Dendritic cell treated with granulocyte-macrophage colony-stimulating factor and Interleukin-4, amounts not matched to agents 40 ng/mL and 50 ng/mL, for 4 days (primary cell): Measurements from ENCODE around the gene ZNF3.

Experiments used
- H3K27ac Mint-ChIP-seq: one replicate; pipeline ENCODE4 v1.8.0; 2022; ENCODE audit warnings: mild to moderate bottlenecking, mixed read lengths
- H3K27me3 Mint-ChIP-seq: one replicate; pipeline ENCODE4 v1.8.0; 2022; ENCODE audit warnings: mild to moderate bottlenecking, mixed read lengths
- H3K36me3 Mint-ChIP-seq: one replicate; pipeline ENCODE4 v1.8.0; 2022; ENCODE audit warnings: low read depth, mixed read lengths
- H3K4me1 Mint-ChIP-seq: one replicate; pipeline ENCODE4 v1.8.0; 2022; ENCODE audit warnings: low read depth, mixed read lengths
- H3K4me3 Mint-ChIP-seq: one replicate; pipeline ENCODE4 v1.8.0; 2022; ENCODE audit warnings: mild to moderate bottlenecking, moderate library complexity, mixed read lengths
- H3K9me3 Mint-ChIP-seq: one replicate; pipeline ENCODE4 v1.8.0; 2022; ENCODE audit warnings: mixed read lengths
- intact Hi-C: fragments of 100-400 bp; cut with micrococcal nuclease; formaldehyde crosslinking; loops from one replicate; pipeline ENCODE4 v1.15.0; 2022

Gene ZNF3

GRCh38 chr7:100101016-100101862, 19.7 kb upstream of the ZNF3 start, which contains the start of the genes AP4M1 and MCM7:
Gene AP4M1, plus strand, starts transcription at chr7:100101643. Its CDS starts 72 bp downstream, at chr7:100101715.
Gene MCM7, minus strand, starts transcription at chr7:100101397. Its CDS starts 103 bp downstream, at chr7:100101294.
- Mint-ChIP-seq H3K4me3 (peak within 1 kb of the TSS; percentile 93), H3K36me3 (peaks cover 83% of the 10 kb centered on the region), H3K27me3 (no peaks in the 10 kb centered on the region), H3K27ac (peak within 1 kb of the TSS; percentile 98), H3K4me1 (peaks cover 30% of the 10 kb centered on the region), H3K9me3 (no peaks in the 10 kb centered on the region)
- intact Hi-C loops, result loop anchor here (2.0 kb wide), 3 partner anchors 18 to 26 kb away; partner anchors contain the start of genes CNPY4, MBLAC1, TAF6 and ZNF3

GRCh38 chr7:100100420-100101015, 19.0 kb upstream of the ZNF3 start:
- Mint-ChIP-seq H3K4me1 (peaks cover 37% of the 10 kb centered on the region), H3K27ac (peak overlapping the region; percentile 98), H3K4me3 (peak overlapping the region; percentile 93), H3K36me3 (peaks cover 83% of the 10 kb centered on the region), H3K9me3 (no peaks in the 10 kb centered on the region), H3K27me3 (no peaks in the 10 kb centered on the region)
- intact Hi-C loops, result loop anchor here (2.0 kb wide), 3 partner anchors 18 to 26 kb away; partner anchors contain the start of genes CNPY4, MBLAC1, TAF6 and ZNF3

- H3K4me1 Mint-ChIP-seq, result peaks cover 41% of the 10 kb centered on the region
- H3K9me3 Mint-ChIP-seq, result no peaks in the 10 kb centered on the region
- H3K27ac Mint-ChIP-seq, result peak overlapping the region; percentile 98
- H3K36me3 Mint-ChIP-seq, result peaks cover 83% of the 10 kb centered on the region
- H3K27me3 Mint-ChIP-seq, result no peaks in the 10 kb centered on the region
- intact Hi-C loops, result no loop called here
- H3K4me3 Mint-ChIP-seq, result peak overlapping the region; percentile 93
Measured at GRCh38 chr7:100099452-100099851, 17.9 kb upstream of the ZNF3 start.

GRCh38 chr7:100098913-100099312, 17.4 kb upstream of the ZNF3 start:
- peaks cover 41% of the 10 kb centered on the region for H3K4me1 Mint-ChIP-seq
- H3K27me3 Mint-ChIP-seq, result no peaks in the 10 kb centered on the region
- intact Hi-C loops, result no loop called here
- no peak overlapping the region for H3K4me3 Mint-ChIP-seq
- H3K27ac Mint-ChIP-seq, result peak overlapping the region; percentile 98
- peaks cover 83% of the 10 kb centered on the region for H3K36me3 Mint-ChIP-seq
- H3K9me3 Mint-ChIP-seq, result no peaks in the 10 kb centered on the region

GRCh38 chr7:100095704-100096103, 14.2 kb upstream of the ZNF3 start:
- H3K36me3 Mint-ChIP-seq, result peaks cover 94% of the 10 kb centered on the region
- intact Hi-C loops, result no loop called here
- no peaks in the 10 kb centered on the region for H3K27me3 Mint-ChIP-seq
- no peaks in the 10 kb centered on the region for H3K9me3 Mint-ChIP-seq
- H3K4me1 Mint-ChIP-seq, result peaks cover 41% of the 10 kb centered on the region
- no peak overlapping the region for H3K4me3 Mint-ChIP-seq
- peak overlapping the region; percentile 10 for H3K27ac Mint-ChIP-seq

- intact Hi-C loops, result no loop called here
- no peak overlapping the region for H3K4me3 Mint-ChIP-seq
- H3K27ac Mint-ChIP-seq, result peak overlapping the region; percentile 10
- H3K9me3 Mint-ChIP-seq, result no peaks in the 10 kb centered on the region
- H3K4me1 Mint-ChIP-seq, result peaks cover 45% of the 10 kb centered on the region
- H3K36me3 Mint-ChIP-seq, result peaks cover 98% of the 10 kb centered on the region
- H3K27me3 Mint-ChIP-seq, result no peaks in the 10 kb centered on the region
Measured at GRCh38 chr7:100095289-100095688, 13.8 kb upstream of the ZNF3 start.

- H3K4me3 Mint-ChIP-seq, result no peak overlapping the region
- no peaks in the 10 kb centered on the region for H3K9me3 Mint-ChIP-seq
- peaks cover 47% of the 10 kb centered on the region for H3K4me1 Mint-ChIP-seq
- H3K36me3 Mint-ChIP-seq, result peaks cover 100% of the 10 kb centered on the region
- no peaks in the 10 kb centered on the region for H3K27me3 Mint-ChIP-seq
- no peak overlapping the region for H3K27ac Mint-ChIP-seq
- intact Hi-C loops, result no loop called here
Measured at GRCh38 chr7:100093925-100094486, 12.5 kb upstream of the ZNF3 start.

GRCh38 chr7:100093498-100093897, 12.0 kb upstream of the ZNF3 start:
- H3K36me3 Mint-ChIP-seq, result peaks cover 99% of the 10 kb centered on the region
- H3K4me3 Mint-ChIP-seq, result no peak overlapping the region

GRCh38 chr7:100093054-100093453, 11.5 kb upstream of the ZNF3 start:
- no peaks in the 10 kb centered on the region for H3K9me3 Mint-ChIP-seq
- H3K4me1 Mint-ChIP-seq, result peaks cover 38% of the 10 kb centered on the region
- no peaks in the 10 kb centered on the region for H3K27me3 Mint-ChIP-seq
- peaks cover 95% of the 10 kb centered on the region for H3K36me3 Mint-ChIP-seq
- intact Hi-C loops, result no loop called here
- H3K4me3 Mint-ChIP-seq, result no peak overlapping the region
- H3K27ac Mint-ChIP-seq, result no peak overlapping the region

More at GRCh38 chr7:100093498-100093897, 12.0 kb upstream of the ZNF3 start:
- no peak overlapping the region for H3K27ac Mint-ChIP-seq
- peaks cover 42% of the 10 kb centered on the region for H3K4me1 Mint-ChIP-seq
- no peaks in the 10 kb centered on the region for H3K27me3 Mint-ChIP-seq
- intact Hi-C loops, result no loop called here
- H3K9me3 Mint-ChIP-seq, result no peaks in the 10 kb centered on the region

- no peaks in the 10 kb centered on the region for H3K27me3 Mint-ChIP-seq
- intact Hi-C loops, result no loop called here
- H3K36me3 Mint-ChIP-seq, result peaks cover 80% of the 10 kb centered on the region
- H3K4me1 Mint-ChIP-seq, result peaks cover 34% of the 10 kb centered on the region
- no peaks in the 10 kb centered on the region for H3K9me3 Mint-ChIP-seq
- no peak overlapping the region for H3K4me3 Mint-ChIP-seq
- no peak overlapping the region for H3K27ac Mint-ChIP-seq
Measured at GRCh38 chr7:100091411-100092181, 10.1 kb upstream of the ZNF3 start.

- Mint-ChIP-seq H3K36me3 (peaks cover 72% of the 10 kb centered on the region), H3K4me1 (peaks cover 36% of the 10 kb centered on the region), H3K27me3 (no peaks in the 10 kb centered on the region), H3K9me3 (no peaks in the 10 kb centered on the region), H3K4me3 (no peak overlapping the region), H3K27ac (no peak overlapping the region)
- intact Hi-C loops, result no loop called here
Measured at GRCh38 chr7:100090527-100091410, 9.2 kb upstream of the ZNF3 start.

- intact Hi-C loops, result loop anchor here (10.0 kb wide), 2 partner anchors 75 to 535 kb away; partner anchors contain the start of genes FAM200A, ZKSCAN1 and ZNF655
- H3K4me3 Mint-ChIP-seq, result peak overlapping the region; percentile 93
- H3K36me3 Mint-ChIP-seq, result peaks cover 60% of the 10 kb centered on the region
- no peaks in the 10 kb centered on the region for H3K27me3 Mint-ChIP-seq
- H3K9me3 Mint-ChIP-seq, result no peaks in the 10 kb centered on the region
- H3K4me1 Mint-ChIP-seq, result peaks cover 34% of the 10 kb centered on the region
- peak overlapping the region; percentile 87 for H3K27ac Mint-ChIP-seq
Measured at GRCh38 chr7:100089458-100090196, 8.1 kb upstream of the ZNF3 start.
